GM18873 (cell line): Measurements from ENCODE around the gene TGM1.

Source experiments
- ATAC-seq: cut with Tn5 transposase; IDR thresholded peaks from one replicate; pipeline ENCODE4 v1.9.1; 2021; ENCODE audit warnings: mild to moderate bottlenecking, moderate library complexity, moderate number of reproducible peaks; ENCODE audit not compliant: unreplicated experiment, low FRiP score

Gene TGM1

GRCh38 chr14:24293525-24293924, 30.5 kb upstream of the TGM1 start:
- no peak for ATAC-seq

GRCh38 chr14:24292118-24292807, 29.3 kb upstream of the TGM1 start:
- no peak for ATAC-seq

DNA sequence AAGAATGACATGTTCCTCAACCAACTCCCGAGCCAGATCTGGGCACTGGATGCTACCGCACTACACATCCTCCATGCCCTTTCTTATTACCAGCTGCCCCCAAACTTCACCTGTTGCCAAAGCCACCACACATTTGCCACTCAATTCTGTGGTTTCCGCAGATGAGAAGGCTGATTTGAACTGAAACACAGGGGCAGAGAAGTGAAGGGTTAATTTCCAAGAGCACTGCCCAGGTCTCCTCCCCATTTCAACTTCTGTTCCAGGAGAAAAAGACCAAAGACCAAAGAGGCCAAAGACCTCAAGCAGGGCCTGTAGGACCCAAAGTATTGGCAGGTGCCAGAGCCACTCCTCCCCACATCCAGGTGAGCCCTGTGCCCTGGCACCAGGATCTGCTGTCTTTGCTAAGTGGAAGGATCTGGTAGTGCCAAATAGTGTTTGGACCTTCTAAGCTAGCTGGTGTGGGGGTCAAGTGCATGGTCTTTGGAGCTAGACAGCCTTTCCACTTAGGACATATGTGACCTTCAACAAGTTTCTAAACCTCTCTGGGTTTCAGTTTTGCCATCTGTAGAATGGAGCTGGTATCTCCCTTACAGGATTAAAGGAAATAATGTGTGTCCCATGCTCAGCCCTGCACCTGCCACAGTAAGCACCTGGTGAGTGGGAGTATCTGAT, 28.6 kb upstream of the TGM1 start:
- no peak for ATAC-seq

- ATAC-seq, result no peak
These were observed 27.8 kb upstream of the TGM1 start for GRCh38 chr14:24290746-24291145.

DNA sequence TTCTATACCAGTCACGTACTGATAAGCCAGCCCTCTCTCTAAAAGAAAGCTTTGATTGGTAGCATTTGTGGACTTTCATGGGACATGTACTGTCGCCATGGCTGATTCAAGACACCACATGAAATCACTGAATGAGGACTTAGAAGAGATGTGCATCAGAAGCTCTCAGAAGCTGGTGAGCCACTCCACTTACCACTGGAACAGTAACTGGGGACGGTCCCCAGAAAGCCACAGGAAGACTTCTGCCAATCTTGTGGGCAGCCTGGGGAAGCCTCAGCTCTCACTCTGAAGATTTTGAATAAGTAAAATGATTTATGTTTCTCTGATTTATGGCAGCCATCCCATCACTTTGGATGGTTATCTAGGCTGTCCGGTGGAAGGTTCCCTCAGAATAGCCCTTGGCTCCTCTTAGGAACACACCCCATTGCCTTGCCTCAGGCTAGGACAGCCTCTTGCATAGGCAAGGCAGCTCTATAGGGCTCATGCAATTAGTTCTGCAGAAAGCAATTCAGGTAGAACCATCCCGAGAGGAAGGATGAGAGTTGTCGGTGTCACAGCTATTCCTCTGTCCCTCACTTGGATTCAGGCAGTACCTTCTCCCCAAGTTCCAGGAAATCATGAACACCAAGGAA, 26.8 kb upstream of the TGM1 start:
- ATAC-seq, result peak; percentile 54

DNA sequence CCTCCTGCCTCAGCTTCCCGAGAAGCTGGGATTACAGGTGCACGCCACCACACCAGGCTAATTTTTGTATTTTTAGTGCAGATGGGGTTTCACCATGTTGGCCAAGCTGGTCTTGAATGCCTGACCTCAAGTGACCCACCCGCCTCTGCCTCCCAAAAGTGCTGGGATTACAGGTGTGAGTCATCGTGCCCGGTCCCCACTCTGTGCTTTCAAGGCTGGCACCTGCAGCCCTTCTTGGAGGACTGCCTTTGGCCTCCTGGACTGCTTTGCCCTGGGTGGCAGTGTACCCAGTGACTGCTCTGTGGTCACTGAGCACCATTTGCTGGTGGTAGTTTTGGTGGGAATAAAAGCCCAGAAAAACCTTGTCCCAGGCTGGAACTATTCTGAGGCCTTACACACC, 24.0 kb upstream of the TGM1 start:
- no peak for ATAC-seq

GRCh38 chr14:24285351-24285750, 22.4 kb upstream of the TGM1 start:
- no peak for ATAC-seq

DNA sequence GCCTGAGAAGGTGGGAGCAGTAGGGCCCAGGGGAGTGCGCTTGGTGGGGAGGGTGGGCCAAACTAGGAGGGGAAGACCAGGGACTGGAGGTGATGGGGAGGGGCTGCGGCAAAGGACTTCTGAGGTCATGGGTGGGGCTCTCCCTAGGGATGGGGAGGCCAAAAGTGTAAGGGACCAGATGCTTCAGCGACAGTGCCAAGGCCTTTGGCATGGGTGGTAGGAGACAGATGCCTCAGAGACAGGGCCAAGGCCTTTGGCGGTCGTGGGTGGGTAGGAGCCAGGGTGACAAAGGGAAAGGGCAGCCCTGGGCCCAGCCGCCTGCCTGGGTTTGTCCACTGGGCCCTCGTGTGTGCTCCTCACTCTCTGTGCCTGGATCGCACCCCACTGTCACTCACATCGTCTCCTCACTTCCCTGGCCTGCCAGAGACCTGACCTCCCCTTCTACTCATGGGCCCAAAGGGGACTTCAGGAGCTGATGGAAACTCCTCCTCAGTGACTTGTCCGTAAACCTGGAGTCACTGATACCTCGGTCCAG, 21.6 kb upstream of the TGM1 start:
- no peak for ATAC-seq

DNA sequence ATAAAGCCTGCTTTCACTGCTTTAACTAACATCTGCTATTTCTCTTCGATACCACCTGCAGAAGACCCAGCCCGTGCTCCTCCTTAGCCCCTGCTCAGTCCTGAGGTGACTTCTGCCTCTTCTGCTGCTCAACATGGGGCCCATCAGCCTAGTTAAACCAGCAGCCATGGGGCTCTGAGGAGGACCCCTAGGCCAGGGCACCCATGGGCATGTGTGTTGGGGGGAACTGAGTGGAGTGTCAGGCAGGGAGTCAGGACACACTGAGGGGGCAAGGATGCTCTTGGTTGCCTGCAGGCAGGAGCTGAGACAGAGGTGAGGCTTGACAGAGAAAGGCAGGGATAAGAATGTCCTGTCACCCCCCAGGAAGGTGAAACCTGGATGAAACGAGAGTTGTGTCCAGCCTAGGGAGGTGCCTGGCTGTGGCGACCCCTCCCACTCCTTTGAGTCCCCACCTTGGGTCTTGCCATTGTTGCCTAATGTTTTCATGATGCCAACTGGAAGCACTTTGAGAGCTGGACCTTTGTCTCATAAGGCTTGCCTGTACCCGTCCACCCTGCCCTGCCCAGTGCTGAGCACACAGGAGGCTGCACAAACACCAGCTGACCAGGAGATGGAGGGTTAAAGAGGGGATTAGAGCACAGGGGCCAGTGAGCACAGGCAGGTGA, 21.0 kb upstream of the TGM1 start:
- ATAC-seq, result no peak

DNA sequence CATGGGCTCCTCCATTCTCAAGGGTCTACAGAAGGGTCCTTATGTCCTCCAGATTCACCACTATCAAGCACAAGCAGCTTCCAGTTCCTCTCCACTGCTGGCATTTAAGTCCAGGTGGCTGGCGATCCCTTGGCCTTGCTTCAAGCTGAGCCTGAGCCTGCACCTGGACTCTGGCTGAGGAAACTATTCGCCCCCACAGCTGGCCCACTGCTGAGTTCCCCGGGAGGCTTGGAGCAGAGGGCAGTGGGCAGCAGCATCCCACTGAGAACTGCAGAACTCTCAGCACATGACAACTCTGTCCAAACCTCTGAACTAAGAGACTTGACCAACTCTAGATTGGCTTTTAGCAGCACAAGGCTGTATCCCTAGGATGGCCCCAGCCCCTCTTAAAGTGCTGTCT, 19.8 kb upstream of the TGM1 start:
- no peak for ATAC-seq

DNA sequence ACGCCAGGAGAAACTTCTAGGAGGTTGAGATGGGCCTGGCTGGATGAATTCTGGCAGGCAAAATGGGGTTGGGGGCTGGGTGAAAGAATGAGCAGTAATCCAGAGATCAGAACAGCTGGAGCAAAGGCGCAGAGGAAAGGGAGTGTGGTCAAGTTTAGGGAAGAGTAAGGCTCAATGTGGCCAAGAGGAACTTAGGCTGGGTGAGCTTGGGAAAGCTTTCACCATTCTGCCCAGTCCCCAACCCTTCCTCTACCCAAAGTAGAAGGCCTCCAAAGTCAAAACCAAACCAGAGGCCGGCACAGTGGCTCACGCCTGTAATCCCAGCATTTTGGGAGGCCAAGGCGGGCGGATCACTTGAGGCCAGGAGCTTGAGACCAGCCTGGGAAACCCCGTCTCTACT, 18.7 kb upstream of the TGM1 start:
- no peak for ATAC-seq

DNA sequence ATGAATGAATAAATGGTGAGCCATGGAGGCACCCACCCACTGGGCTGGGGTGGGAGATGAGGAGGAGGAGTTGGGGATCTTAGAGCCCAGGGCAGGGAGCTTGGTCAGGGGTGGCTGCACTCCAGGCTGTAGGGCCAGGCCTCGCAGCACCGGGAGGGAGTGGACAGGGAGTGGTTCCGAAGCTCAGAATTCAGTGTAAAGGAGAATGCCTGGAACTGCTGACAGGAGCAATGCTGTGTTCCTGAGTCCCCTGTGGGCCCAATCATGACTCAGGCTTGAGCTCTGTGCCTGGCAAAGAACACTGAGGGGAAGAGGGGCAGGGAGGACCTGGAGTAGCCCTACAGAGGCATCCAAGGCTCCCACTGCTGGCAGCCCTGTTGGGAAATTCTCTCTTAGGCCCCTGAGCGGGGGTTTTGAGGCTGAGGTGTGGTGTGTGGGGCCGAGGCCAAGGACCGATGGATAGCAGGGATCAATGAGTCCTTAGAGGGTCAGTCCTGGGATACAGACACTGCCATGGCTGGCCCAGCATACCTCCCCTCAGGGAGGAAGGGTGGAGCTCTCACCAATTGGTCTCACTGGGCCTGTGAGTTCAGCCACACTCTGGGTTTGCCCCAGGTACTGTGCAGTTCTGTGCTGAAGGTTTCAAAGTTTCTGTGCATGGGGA, 18.0 kb upstream of the TGM1 start:
- ATAC-seq, result no peak

DNA sequence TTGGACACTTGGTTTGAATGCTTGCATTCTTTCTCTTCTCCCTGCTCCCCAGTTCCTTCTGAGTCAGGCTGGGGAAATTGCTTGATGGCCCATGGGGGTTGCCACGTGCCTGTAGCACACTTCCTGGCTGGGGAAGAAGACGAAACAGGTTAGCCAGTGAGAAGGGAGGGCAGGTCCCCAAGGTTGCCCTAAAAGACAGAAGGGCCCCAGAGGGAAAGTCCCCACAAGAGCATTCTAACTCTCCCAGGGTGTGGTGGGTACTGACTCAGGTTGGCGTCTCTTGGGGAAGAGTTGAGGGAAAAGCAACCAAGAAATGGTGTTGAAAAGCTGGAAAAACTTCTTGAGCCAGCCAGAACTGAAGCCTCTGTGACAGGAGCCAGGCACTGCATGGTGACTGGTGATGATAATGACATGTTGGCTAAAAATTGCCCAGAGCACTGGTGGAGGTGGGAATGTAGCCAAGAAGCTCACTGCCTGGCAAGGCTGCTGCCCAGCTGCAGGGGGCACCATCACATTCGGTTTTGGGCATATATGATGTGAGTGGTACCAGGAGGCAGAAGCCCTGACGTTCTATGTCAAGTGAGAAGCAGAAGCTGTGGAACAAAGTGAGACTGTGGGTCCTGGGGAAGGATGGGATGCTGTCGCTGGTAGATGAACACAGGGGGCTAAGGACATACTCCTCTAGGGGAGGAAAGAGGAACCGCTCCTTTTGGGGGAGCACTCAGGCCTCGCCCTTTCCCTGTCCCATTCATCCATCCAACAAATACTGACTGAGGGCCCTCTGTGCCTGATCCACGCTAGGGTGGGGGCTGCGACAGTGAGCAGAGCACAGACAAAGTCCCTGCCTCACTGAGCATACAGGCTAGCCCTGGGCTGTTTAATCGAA, 16.6 kb upstream of the TGM1 start:
- peak; percentile 55 for ATAC-seq

- no peak for ATAC-seq
These were observed 15.4 kb upstream of the TGM1 start for GRCh38 chr14:24278424-24278823.

- no peak for ATAC-seq
These were observed 14.8 kb upstream of the TGM1 start for GRCh38 chr14:24277606-24278321.

DNA sequence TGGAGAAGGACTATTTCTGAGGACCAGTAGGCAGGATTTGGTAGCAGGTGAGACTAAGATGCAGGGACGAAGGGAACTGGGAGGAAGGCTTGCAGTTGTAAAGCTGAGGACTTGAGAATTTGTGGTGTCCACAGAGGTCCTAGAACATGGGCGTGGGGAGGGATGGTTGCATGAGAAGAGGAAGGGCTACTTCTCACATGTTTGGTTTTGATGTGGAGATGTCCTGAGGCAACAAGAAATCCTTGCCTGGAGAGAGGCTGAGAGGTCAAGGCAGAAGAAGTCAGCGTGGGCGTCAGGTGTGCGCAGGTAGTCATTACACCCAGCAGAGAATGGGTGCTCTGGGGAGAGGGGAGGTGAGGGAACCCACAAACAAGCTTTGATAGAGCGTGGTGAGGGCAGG, 14.1 kb upstream of the TGM1 start:
- ATAC-seq, result no peak

GRCh38 chr14:24274101-24274543, 11.1 kb upstream of the TGM1 start:
- peak; percentile 43 for ATAC-seq

DNA sequence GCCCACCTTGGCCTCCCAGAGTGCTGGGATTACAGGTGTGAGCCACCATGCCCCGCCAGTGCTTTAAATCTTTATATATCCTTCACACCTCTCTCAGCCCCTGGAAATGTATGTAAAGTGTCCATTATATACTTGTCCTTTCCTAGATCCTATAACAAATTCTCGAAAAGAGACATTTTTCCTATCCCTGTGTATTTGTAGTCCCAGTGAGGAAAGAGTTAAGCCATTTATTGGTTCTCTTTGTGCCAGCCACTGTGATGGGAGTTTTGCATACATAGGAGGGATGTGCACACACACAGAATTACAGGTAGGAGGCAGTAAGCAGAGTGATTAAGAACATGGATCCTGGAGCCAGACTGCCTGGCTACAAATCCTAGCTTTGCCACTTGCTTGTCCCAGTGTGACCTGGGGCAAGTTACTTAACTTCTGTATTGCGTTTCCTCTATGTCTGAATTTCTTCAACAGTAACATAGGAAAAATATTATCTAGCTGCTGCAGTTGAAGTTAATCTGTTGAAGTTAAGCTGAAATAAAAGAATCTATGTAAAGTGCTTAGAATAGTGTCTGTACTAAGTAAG, 10.5 kb upstream of the TGM1 start:
- ATAC-seq, result no peak

DNA sequence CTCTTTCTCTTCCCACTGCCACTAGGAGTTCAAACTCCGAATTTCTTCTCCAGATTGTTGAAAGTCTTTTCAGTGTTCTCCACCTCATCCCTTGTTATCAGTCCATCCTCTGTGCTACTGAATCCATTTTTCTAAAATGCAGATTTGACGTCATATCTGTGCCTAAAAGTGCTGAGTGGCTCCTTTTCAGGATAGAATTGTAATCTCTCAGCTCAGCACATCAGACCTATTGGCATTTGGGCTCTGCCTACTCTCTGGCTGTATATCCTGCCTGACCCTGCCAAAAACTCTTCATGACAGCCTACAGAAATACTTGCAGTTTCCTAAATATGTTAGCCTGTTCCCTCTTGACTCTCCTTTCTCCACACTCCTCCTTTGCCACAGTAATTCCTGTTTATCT, 9.5 kb upstream of the TGM1 start:
- ATAC-seq, result no peak
